WERI-Rb-1 (cell line): Measurements from ENCODE around the gene TTLL1.

Experiments
- DNase-seq: peaks from one replicate; pipeline ENCODE4 v3.0.0-alpha.2; 2020
- H3K27ac ChIP-seq: fragments of 250-450 bp; sonication (Bioruptor Pico); 2 replicates; pipeline ENCODE4 v1.5.1; 2020; ENCODE audit warnings: mild to moderate bottlenecking, moderate library complexity
- H3K27me3 ChIP-seq: fragments of 250-450 bp; sonication (Bioruptor Pico); 2 replicates; pipeline ENCODE4 v1.5.1; 2021; ENCODE audit warnings: mild to moderate bottlenecking, low read depth, moderate library complexity; ENCODE audit not compliant: insufficient read depth, severe bottlenecking
- H3K36me3 ChIP-seq: fragments of 250-450 bp; sonication (Bioruptor Pico); 2 replicates; pipeline ENCODE4 v1.5.1; 2020; ENCODE audit warnings: mild to moderate bottlenecking, moderate library complexity
- H3K4me3 ChIP-seq: 2 replicates; pipeline ENCODE4 v1.5.1; 2011; ENCODE audit warnings: low read depth, mild to moderate bottlenecking, control low read depth, low read length
- H3K9me3 ChIP-seq: fragments of 250-450 bp; sonication (Bioruptor Pico); 2 replicates; pipeline ENCODE4 v1.5.1; 2021; ENCODE audit warnings: mild to moderate bottlenecking, moderate library complexity; ENCODE audit not compliant: severe bottlenecking
- CTCF ChIP-seq: IDR thresholded peaks from 2 replicates; pipeline ENCODE4 v1.5.1; 2011; ENCODE audit warnings: low read depth, mild to moderate bottlenecking, control low read depth, inconsistent platforms, low read length

The TTLL1 gene

GRCh38 chr22:43113526-43114251 is 24.5 kb upstream of the TTLL1 start:
- no peak for TF ChIP-seq CTCF
- no peak for DNase-seq
- Histone ChIP-seq H3K27me3 (peaks cover 13% of the 10 kb centered on the region), H3K36me3 (no peaks in the 10 kb centered on the region), H3K4me3 (no peak overlapping the region), H3K27ac (no peak overlapping the region), H3K9me3 (no peaks in the 10 kb centered on the region)

- H3K4me3 ChIP-seq: peak overlapping the region; percentile 70
- TF ChIP-seq CTCF: 0 out of 2 replicates have a peak, but pooled peaks have one; percentile 11
- H3K9me3 ChIP-seq: no peaks in the 10 kb centered on the region
- peaks cover 13% of the 10 kb centered on the region for H3K27me3 ChIP-seq
- DNase-seq: peak; percentile 35
- no peaks in the 10 kb centered on the region for H3K36me3 ChIP-seq
- no peak overlapping the region for H3K27ac ChIP-seq
Observed at GRCh38 chr22:43110927-43111623, 21.9 kb upstream of the TTLL1 start.

- Histone ChIP-seq H3K9me3 (no peaks in the 10 kb centered on the region), H3K4me3 (peak within 1 kb of the TSS; percentile 70), H3K36me3 (no peaks in the 10 kb centered on the region), H3K27me3 (peaks cover 13% of the 10 kb centered on the region), H3K27ac (no peak within 1 kb of the TSS)
- peak; percentile 45 for TF ChIP-seq CTCF
- peak; percentile 61 for DNase-seq
Observed at GRCh38 chr22:43110444-43110926, 21.3 kb upstream of the TTLL1 start, which contains the start of gene BIK. BIK (plus strand) TSS chr22:43110750; CDS start chr22:43124023, 13,273 bp downstream.

- Histone ChIP-seq H3K36me3 (no peaks in the 10 kb centered on the region), H3K4me3 (peak overlapping the region; percentile 70), H3K27me3 (peaks cover 13% of the 10 kb centered on the region), H3K9me3 (no peaks in the 10 kb centered on the region), H3K27ac (no peak overlapping the region)
- TF ChIP-seq CTCF: no peak
- DNase-seq: no peak
Observed at GRCh38 chr22:43109921-43110443, 20.8 kb upstream of the TTLL1 start.

- DNase-seq: no peak
- no peak overlapping the region for H3K4me3 ChIP-seq
Observed at GRCh38 chr22:43109511-43109910, 20.3 kb upstream of the TTLL1 start.

More at GRCh38 chr22:43109511-43109910, 20.3 kb upstream of the TTLL1 start:
- no peaks in the 10 kb centered on the region for H3K9me3 ChIP-seq
- no peaks in the 10 kb centered on the region for H3K36me3 ChIP-seq
- no peak for TF ChIP-seq CTCF
- peaks cover 13% of the 10 kb centered on the region for H3K27me3 ChIP-seq
- H3K27ac ChIP-seq: no peak overlapping the region
